Kidney epithelial cell (primary cell): Measurements from ENCODE around the gene FHOD3. TPM values are rescaled to one million over a fixed set of nuclear protein-coding genes. Genes with fewer than 3 reads are reported as not detected.

Source experiments
- DNase-seq: peaks from one replicate; pipeline ENCODE4 v3.0.0-alpha.2; 2010; ENCODE audit warnings: low read depth
- H3K27me3 ChIP-seq: 2 replicates; pipeline ENCODE4 v1.6.0; 2011; ENCODE audit warnings: low read length; ENCODE audit not compliant: control insufficient read depth, insufficient read depth
- H3K36me3 ChIP-seq: 2 replicates; pipeline ENCODE4 v1.5.1; 2011; ENCODE audit warnings: low read length; ENCODE audit not compliant: control insufficient read depth, insufficient read depth
- H3K4me3 ChIP-seq: 2 replicates; pipeline ENCODE4 v1.5.1; 2011; ENCODE audit warnings: low read depth, mild to moderate bottlenecking, control low read depth, low read length
- total RNA-seq: library from RNA; depleted of rRNA; stranded (reverse); fragments of >200 nt; gene quantifications from 2 replicates; pipeline ENCODE4 v1.2.3, GENCODE V29; 2015
- TF ChIP-seq, protein P1 (sequence below): IDR thresholded peaks from 2 replicates; pipeline ENCODE4 v1.5.1; 2011; ENCODE audit warnings: mild to moderate bottlenecking, moderate library complexity, low read length, control low read depth, inconsistent platforms; ENCODE audit not compliant: insufficient read depth, poor library complexity, severe bottlenecking

FHOD3 gene
- total RNA-seq, 1 donor from 2014 or later, result 47.2 TPM

DNA sequence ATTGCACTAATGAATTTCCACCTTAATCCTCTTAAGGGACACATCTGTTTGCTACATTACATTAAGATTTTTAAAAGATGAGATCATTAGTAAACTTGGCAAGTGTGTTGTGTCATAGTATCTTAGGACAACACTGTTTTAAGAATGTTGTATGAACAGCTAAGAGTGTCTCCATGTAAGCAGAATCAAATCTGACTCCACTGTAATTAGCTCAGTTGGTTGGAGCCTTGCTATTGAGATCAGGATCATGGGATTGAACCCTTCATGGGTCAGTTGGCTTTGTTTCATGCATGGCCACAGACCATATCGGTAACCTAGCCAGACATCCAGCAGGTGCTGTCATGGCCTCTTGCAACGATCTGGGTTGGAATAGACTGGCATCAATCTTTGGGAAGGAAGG lies 5.2 kb downstream of the FHOD3 start:
- H3K27me3 ChIP-seq, result no peaks in the 10 kb centered on the region
- no peak overlapping the region for H3K4me3 ChIP-seq
- no peaks in the 10 kb centered on the region for H3K36me3 ChIP-seq
- TF ChIP-seq, protein P1, sequence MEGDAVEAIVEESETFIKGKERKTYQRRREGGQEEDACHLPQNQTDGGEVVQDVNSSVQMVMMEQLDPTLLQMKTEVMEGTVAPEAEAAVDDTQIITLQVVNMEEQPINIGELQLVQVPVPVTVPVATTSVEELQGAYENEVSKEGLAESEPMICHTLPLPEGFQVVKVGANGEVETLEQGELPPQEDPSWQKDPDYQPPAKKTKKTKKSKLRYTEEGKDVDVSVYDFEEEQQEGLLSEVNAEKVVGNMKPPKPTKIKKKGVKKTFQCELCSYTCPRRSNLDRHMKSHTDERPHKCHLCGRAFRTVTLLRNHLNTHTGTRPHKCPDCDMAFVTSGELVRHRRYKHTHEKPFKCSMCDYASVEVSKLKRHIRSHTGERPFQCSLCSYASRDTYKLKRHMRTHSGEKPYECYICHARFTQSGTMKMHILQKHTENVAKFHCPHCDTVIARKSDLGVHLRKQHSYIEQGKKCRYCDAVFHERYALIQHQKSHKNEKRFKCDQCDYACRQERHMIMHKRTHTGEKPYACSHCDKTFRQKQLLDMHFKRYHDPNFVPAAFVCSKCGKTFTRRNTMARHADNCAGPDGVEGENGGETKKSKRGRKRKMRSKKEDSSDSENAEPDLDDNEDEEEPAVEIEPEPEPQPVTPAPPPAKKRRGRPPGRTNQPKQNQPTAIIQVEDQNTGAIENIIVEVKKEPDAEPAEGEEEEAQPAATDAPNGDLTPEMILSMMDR, result no peak
- DNase-seq, result no peak

DNA sequence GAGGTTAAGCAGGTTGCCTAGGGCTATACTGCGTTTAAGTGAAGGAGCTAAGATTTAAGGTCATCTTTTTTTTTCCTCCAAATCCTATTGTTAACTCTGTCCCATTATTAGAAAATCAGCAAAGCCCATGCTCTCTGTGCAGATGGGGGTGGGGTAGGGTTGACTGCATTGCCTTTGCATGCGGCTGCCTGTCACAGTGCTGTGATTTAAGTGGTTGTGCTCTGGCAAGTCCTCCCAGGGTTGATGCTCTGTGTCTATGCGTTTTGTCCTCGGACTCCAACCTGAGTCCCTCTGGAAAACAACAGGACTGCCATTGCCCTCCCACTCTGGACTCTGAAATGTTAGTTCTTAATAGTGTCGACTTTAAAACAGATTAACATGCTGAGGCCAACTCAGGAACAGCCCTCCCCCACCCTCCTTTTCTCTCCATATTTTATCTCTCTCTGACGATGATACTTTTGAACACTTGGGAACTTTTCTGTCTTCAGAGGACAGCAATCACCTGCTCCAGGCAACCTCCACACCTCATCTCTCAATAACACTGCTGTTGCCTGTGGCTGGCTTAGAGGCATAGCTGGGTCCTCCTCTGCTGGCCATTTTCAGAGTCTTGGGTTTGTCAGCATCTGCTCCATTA lies 5.8 kb downstream of the FHOD3 start:
- no peak overlapping the region for H3K4me3 ChIP-seq
- H3K36me3 ChIP-seq, result no peaks in the 10 kb centered on the region
- TF ChIP-seq, protein P1, result no peak
- no peak for DNase-seq
- no peaks in the 10 kb centered on the region for H3K27me3 ChIP-seq

DNA sequence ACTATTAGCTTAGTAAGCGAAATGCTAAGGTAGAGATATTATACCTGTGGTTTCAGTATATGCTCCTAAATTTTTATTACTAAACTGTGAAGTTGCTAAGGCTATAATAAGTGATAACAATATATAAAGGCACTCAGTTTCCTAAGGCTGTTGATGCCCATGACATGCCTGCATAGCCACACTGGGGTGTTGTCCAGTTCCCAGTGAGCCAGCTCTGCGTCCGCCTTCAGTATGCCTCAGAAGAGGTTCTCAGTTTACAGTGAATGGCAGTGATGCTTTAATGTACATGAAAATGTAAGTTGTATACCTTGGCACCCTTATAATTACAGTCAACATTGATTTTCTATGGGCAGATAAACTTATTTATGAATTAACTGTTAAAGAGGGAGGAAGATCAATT lies 7.2 kb downstream of the FHOD3 start:
- no peak for DNase-seq
- TF ChIP-seq, protein P1, result no peak

DNA sequence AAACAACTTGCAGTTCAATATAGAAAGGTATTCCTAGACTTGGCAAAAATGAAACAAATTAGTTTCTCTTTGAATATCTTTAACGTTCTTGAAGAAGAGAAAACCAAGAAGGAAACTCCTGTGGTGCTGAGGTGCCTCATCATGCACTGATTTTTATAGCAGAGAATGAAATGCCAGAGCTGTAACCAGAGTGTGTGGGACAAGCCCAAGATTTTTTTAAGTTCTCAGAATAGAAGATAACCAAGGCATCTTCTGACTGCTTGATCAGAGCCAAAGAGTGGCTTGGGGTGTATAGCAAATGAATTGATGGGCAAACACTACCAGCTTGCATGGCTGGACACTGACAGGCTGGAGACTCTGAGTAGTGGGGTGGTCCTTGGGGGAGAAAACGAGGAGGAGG lies 7.9 kb downstream of the FHOD3 start:
- H3K4me3 ChIP-seq, result no peak overlapping the region
- TF ChIP-seq, protein P1, result no peak
- no peaks in the 10 kb centered on the region for H3K27me3 ChIP-seq
- DNase-seq, result no peak
- H3K36me3 ChIP-seq, result no peaks in the 10 kb centered on the region

More for the DNA sequence above, 7.2 kb downstream of the FHOD3 start:
- Histone ChIP-seq H3K36me3 (no peaks in the 10 kb centered on the region), H3K27me3 (no peaks in the 10 kb centered on the region), H3K4me3 (no peak overlapping the region)

DNA sequence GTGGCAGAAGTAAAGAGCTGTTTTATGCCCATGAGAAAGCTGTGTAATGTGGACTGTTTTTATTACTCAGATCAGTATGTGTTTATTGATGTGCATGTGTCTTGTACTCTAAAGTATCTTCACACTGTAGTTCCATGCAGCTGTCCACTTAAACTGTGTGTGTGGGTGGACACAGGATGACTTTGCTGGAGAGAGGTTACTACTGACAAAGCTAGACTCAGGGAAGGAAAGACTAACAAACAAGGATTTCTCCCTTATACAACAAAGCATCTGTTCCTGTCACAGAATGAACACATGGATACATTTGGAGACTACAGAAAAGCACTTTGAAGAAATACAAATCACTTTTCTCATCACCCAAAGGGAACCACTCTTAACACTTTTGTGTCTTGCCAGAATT lies 10.0 kb downstream of the FHOD3 start:
- Histone ChIP-seq H3K4me3 (no peak overlapping the region), H3K27me3 (no peaks in the 10 kb centered on the region), H3K36me3 (no peaks in the 10 kb centered on the region)
- TF ChIP-seq, protein P1, result no peak
- DNase-seq, result no peak

DNA sequence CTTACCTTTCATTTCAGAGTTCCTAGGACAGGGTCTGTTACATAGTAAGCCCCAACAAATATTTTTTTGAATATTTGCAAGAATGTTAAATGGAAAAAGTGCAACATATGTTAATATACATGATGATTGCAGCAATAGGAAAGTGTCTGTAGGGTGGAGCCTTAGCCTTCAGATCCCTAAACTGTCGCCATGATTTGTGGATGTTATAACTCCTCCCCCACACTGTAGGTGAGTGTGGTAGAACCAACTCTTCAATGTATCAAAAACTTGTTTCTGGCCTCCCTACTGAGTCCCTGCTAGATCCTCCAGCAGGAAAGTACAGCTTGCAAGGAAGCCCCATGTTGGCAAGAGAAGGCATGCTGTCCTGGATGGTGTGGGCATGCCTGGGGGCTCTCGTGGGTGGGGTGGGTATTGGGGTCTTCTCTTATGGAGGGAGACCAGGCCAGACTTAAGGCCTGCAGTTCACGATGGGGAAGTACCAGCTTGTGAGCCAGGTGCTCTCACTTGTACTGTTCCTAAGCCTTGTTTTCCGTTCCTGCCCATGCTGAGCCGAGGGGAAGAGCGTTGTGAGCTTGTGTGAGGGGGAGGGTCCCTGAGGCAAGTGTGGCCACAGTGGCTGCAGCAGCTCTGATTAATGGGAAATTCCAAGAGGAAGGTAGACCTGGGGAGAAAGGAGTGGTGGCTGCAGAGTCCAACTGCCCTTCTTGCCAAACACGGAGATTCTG lies 11.4 kb downstream of the FHOD3 start:
- TF ChIP-seq, protein P1, result no peak
- H3K36me3 ChIP-seq, result no peaks in the 10 kb centered on the region
- H3K27me3 ChIP-seq, result no peaks in the 10 kb centered on the region
- no peak overlapping the region for H3K4me3 ChIP-seq
- DNase-seq, result no peak
